Thyroid gland (tissue), 4 donors: ENCODE measurements around the gene SYNGR3.

Source experiments
- CTCF ChIP-seq, 6 experiments: fragments of 200-600 bp in 3 of 6; fragments of 450-650 bp in 3 of 6; sonication (generic) in 3 of 6; IDR thresholded peaks; one replicate each; pipeline ENCODE4 v1.5.1; 2016 to 2019; ENCODE audit warnings: antibody characterized with exemption in 6 of 6, mild to moderate bottlenecking in 2 of 6, inconsistent platforms in 1 of 6, moderate library complexity in 1 of 6
- POLR2A ChIP-seq, 2 donors: fragments of 450-650 bp; IDR thresholded peaks; one replicate each; pipeline ENCODE4 v1.6.1; 2017; ENCODE audit warnings: antibody characterized with exemption in 2 of 2, mild to moderate bottlenecking in 2 of 2, moderate library complexity in 1 of 2

GRCh38 chr16:2028146-2028545 lies 38.4 kb downstream of the SYNGR3 start:
- no peak for TF ChIP-seq CTCF (IDR thresholded peaks at IDR 0.05)
- no peak for TF ChIP-seq POLR2A (IDR thresholded peaks at IDR 0.05)
